GM13976 (cell line): ENCODE data around the gene GPR31.

Experiments used
- DNase-seq: peaks from one replicate; pipeline ENCODE4 v3.0.0; 2012; ENCODE audit warnings: low spot score
- in situ Hi-C: fragments of 300-500 bp; cut with MboI; formaldehyde crosslinking; loops from one replicate; pipeline ENCODE4 v1.12.0; 2022; ENCODE audit warnings: low sequenced_read_pairs, mixed read lengths, inconsistent platforms; ENCODE audit not compliant: unreplicated experiment
- TF ChIP-seq, protein P1 (sequence below): IDR thresholded peaks from 2 replicates; pipeline ENCODE4 v1.5.1; 2012; ENCODE audit warnings: borderline replicate concordance, mild to moderate bottlenecking; ENCODE audit not compliant: insufficient read depth; ENCODE audit errors: extremely low read depth, missing control alignments, control extremely low read depth

Gene GPR31

DNA sequence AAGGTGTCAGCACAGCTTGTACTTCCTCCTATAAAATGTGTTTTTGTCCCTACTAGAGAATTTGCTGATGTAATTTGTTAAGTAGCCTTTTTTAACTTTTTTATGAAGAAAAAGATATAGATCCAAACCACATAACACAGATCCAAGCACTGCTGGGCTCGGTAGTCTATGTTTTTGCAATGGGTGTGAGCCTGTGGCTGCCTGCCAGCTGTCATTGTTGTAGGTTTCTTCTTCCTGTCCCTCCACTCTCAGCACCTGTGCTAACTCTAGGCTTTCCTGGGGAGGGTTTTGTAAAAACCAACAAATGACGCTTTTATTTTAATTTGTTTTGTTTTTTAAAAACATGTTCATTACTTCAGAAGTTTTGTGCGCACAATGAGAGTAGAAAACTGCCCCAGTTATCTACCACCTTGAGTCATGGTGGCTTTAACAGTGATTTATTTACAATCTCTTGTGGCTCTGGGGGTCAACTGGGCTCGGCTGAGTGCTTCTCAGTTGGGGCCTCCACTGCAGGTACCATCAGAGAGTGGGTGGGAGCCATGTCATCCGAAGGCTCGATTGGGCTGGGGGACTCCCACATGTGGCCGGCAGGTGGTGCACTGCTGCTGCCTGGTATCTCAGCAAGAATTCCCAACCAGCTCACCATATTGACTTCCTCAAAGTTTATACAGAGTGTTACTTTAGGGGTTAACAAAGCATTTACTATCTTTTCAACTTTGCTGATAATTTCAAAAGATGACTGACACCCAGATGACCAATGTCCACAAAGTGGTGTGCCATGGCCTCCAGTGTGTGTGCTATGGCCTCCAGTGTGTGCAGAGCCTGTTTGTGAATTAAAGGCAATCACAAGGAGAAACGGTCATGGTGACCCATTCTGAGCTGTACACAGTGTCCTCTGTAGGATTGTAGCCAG lies 37.9 kb downstream of the GPR31 start:
- in situ Hi-C loops = no loop called here
- TF ChIP-seq, protein P1, sequence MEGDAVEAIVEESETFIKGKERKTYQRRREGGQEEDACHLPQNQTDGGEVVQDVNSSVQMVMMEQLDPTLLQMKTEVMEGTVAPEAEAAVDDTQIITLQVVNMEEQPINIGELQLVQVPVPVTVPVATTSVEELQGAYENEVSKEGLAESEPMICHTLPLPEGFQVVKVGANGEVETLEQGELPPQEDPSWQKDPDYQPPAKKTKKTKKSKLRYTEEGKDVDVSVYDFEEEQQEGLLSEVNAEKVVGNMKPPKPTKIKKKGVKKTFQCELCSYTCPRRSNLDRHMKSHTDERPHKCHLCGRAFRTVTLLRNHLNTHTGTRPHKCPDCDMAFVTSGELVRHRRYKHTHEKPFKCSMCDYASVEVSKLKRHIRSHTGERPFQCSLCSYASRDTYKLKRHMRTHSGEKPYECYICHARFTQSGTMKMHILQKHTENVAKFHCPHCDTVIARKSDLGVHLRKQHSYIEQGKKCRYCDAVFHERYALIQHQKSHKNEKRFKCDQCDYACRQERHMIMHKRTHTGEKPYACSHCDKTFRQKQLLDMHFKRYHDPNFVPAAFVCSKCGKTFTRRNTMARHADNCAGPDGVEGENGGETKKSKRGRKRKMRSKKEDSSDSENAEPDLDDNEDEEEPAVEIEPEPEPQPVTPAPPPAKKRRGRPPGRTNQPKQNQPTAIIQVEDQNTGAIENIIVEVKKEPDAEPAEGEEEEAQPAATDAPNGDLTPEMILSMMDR = peak; percentile 25
- DNase-seq = no peak

DNA sequence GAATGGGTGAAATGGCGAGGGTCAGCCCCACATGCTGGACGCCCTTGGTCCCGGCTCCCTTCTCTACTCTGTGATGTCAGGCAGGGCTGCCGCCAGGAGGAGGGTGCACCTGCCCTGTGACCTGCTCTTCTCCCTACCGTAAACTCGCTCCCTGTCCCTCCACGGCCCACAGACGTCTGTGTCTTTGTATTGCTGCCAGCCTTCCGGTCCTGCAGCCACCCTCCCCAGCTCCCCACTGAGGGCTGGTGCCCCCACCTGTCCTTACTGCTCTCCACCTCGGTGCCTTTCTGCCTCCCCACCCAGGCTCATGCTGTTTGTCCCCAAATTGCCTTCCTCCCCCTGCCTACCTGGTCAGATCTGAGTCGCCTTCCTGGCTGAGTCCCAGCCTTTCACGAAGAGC lies 38.9 kb downstream of the GPR31 start:
- DNase-seq = no peak
- in situ Hi-C loops = no loop called here
- TF ChIP-seq, protein P1 = no peak

DNA sequence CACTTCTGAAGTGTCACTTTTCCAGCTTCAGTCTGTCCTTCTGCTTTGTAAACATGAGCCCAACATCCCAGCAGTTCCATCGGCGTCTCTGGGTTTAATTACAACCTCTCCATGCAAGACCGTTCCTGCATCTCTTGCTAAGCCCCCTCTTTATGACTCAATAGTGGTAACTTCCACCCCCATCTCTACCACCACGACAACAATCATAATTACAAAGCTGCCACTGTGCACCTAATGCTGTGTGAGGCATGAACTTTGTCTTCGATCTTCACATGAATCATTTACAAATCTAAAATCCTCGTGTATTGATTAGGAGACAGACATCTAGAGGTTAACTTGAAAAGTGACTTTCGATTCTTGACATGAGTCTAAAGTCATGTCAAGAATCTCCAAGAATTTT lies 39.8 kb downstream of the GPR31 start:
- in situ Hi-C loops = no loop called here
- TF ChIP-seq, protein P1 = no peak
- DNase-seq = no peak

DNA sequence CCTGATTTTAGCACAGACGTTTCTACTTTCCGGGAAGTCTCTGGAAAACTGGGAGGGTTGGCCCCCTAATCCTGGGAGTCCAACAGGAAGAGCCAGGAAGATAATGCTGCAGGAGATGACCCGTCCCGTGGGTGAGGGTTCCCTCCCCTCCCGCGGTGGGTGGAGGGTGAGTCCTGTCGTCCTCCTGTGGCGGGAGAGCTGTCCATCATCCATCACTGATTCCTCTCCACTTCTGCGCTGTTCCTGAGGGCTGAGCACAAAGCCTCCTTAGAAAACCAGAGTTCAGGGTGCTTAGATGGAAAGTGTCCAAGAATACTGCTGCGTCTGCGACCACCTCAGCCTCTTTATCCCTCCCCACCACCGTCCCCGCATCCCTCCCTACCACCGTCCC lies 40.9 kb downstream of the GPR31 start:
- no peak for DNase-seq
- in situ Hi-C loops = no loop called here
- TF ChIP-seq, protein P1 = no peak

DNA sequence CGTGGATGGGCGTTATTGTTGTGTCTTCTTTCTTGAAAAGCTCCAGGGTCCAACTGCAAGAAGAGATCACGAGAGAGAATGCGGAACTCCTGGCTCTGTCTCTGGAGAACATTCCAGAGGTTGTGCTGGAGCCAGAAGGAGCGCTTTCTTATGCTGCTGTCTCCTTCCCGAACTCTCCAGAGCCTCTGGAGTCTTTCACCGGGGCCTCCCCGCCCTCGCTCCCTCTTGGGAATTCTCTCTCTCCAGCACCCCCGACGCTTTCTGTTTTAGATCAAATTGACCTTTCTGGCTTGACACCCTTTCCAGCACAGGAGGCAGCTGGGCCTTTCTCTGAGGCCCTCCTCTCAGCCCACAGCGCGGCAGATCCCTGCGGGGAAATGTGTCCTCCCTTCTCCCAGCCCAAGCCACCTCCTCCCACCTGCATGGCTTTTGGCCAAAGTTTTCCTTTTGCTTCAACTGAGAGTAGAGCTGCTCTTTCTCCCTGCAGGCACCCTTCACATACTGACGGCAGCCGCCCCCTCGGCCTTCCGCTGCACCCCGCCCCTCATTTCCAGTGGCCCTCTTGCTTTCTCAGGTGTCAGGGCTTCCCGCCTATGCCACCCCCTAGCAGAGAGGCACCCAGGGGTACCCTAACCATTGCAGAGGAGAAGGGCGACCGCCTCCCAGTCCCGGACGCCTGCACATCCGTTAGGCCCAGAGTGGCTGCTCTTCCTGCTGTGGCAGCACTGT lies 41.5 kb downstream of the GPR31 start:
- no peak for DNase-seq
- TF ChIP-seq, protein P1 = no peak
- in situ Hi-C loops = no loop called here

DNA sequence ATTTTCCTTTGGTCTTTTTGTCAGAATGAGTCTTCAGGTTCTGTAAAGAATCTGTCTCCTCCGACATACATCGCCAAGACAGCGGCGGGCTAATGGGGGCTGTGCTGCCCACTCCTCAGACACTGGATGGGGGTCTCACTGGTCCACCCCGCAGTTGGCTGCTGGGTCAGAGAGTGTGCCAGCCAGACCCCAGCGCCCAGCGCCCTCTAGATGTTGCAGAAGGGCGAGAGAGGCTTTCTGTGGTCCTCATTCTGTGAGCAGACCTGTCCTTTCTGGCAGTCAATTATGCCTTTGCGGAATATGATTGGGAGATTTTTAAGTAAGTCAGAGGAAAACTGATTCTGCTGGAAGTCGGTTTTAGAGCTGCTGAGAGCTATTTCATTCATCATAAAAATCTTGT lies 42.7 kb downstream of the GPR31 start:
- no peak for DNase-seq
- in situ Hi-C loops = no loop called here
- TF ChIP-seq, protein P1 = peak; percentile 27
